Measurements from ENCODE around the gene ANKZF1.

GRCh38 chr2:219223831-219224610, 5.6 kb upstream of the ANKZF1 start:
- TF ChIP-seq CTCF (IDR thresholded peaks at IDR 0.05), result no peak
- no peak for TF ChIP-seq TEAD4 (IDR thresholded peaks at IDR 0.05; ENCODE audit: borderline replicate concordance, insufficient read depth)
- TF ChIP-seq YY1 (IDR thresholded peaks at IDR 0.05; ENCODE audit: low read depth), result no peak
- no peak for TF ChIP-seq TCF12 (IDR thresholded peaks at IDR 0.05)
- TF ChIP-seq SMC3 (IDR thresholded peaks at IDR 0.05; ENCODE audit: low read depth, low read length), result no peak
- no peak for TF ChIP-seq POLR2AphosphoS5 (IDR thresholded peaks at IDR 0.05; ENCODE audit: low read depth, low read length)
- TF ChIP-seq SIN3A (IDR thresholded peaks at IDR 0.05; ENCODE audit: borderline replicate concordance, low read depth, low read length), result no peak
- no peak for TF ChIP-seq RAD21 (IDR thresholded peaks at IDR 0.05; ENCODE audit: low read length)

All from SK-N-SH (cell line).